K562 (cell line): ENCODE results near the gene CCL20.

ENCODE experiments used
- ASH1L ChIP-seq: fragments of 450-650 bp; IDR thresholded peaks from 2 replicates; pipeline ENCODE4 v1.6.1; 2018; ENCODE audit warnings: borderline replicate concordance, mild to moderate bottlenecking, low read depth; ENCODE audit not compliant: partially characterized antibody
- BCL6 ChIP-seq: fragments of 250-450 bp; sonication (Bioruptor Pico); IDR thresholded peaks from 2 replicates; pipeline ENCODE4 v1.4.0; 2020
- CCNT2 ChIP-seq: IDR thresholded peaks from 2 replicates; pipeline ENCODE4 v1.6.1; 2011; ENCODE audit warnings: borderline replicate concordance, low read depth, mild to moderate bottlenecking, moderate library complexity, mixed read lengths, low read length; ENCODE audit not compliant: insufficient read length; ENCODE audit errors: extremely low read depth
- CTCF ChIP-seq, 3 experiments: IDR thresholded peaks in 2 of 3; conservative IDR thresholded peaks in 1 of 3; 2 replicates each; pipeline ENCODE4 v1.5.1; 2011 to 2012; ENCODE audit warnings: low read length in 3 of 3, mild to moderate bottlenecking in 3 of 3, control low read depth in 2 of 3, improper control_type of control experiment in 1 of 3, inconsistent platforms in 1 of 3, low read depth in 1 of 3, mixed read lengths in 1 of 3, moderate library complexity in 1 of 3; ENCODE audit not compliant: insufficient read depth in 2 of 3
- GABPB1 ChIP-seq: sonication (generic); formaldehyde crosslinking; IDR thresholded peaks from 2 replicates; pipeline ENCODE4 v1.8.0; 2022; ENCODE audit warnings: mild to moderate bottlenecking, missing genetic modification reagents
- HNRNPLL ChIP-seq: fragments of 200-400 bp; formaldehyde crosslinking; IDR thresholded peaks from 2 replicates; pipeline ENCODE4 v1.6.1; 2017; ENCODE audit warnings: low read length, low read depth, mild to moderate bottlenecking; ENCODE audit not compliant: poor library complexity, severe bottlenecking
- NFIX ChIP-seq: fragments of 250-450 bp; sonication (Bioruptor Pico); IDR thresholded peaks from 2 replicates; pipeline ENCODE4 v1.4.0; 2020; ENCODE audit warnings: low read depth, mild to moderate bottlenecking, moderate library complexity
- NFRKB ChIP-seq: fragments of 450-650 bp; IDR thresholded peaks from 2 replicates; pipeline ENCODE4 v1.6.1; 2016; ENCODE audit warnings: low read depth
- PREB ChIP-seq: sonication (generic); formaldehyde crosslinking; IDR thresholded peaks from 2 replicates; pipeline ENCODE4 v1.8.1; 2023; ENCODE audit warnings: mild to moderate bottlenecking, missing genetic modification reagents
- RHOXF2B ChIP-seq: fragments of 250-450 bp; sonication (Bioruptor Pico); conservative IDR thresholded peaks from 2 replicates; pipeline ENCODE4 v1.5.1; 2021
- SAP30 ChIP-seq: fragments of 200-600 bp; sonication (generic); IDR thresholded peaks from 2 replicates; pipeline ENCODE4 v1.6.1; 2012; ENCODE audit warnings: borderline replicate concordance, low read depth, mild to moderate bottlenecking, moderate library complexity, low read length, control low read depth, inconsistent platforms; ENCODE audit not compliant: insufficient read depth, poor library complexity, severe bottlenecking
- TFAP4 ChIP-seq: sonication (generic); formaldehyde crosslinking; IDR thresholded peaks from 2 replicates; pipeline ENCODE4 v1.8.0; 2022; ENCODE audit warnings: missing genetic modification reagents, mild to moderate bottlenecking, moderate library complexity, borderline replicate concordance
- ZHX1 ChIP-seq: fragments of 150-350 bp; conservative IDR thresholded peaks from 2 replicates; pipeline ENCODE4 v1.6.1; 2014; ENCODE audit warnings: low read length
- ZNF583 ChIP-seq: fragments of 250-450 bp; sonication (Bioruptor Pico); IDR thresholded peaks from 2 replicates; pipeline ENCODE4 v1.4.0; 2020

- TF ChIP-seq CTCF (IDR thresholded peaks at IDR 0.05 in 2 of 3, conservative IDR thresholded peaks at IDR 0.05 in 1 of 3; ENCODE audit: insufficient read depth in 2 of 3, low read depth in 1 of 3, low read length in 3 of 3) (no peak), ASH1L (no peak), BCL6 (CRISPR knock-in tag) (no peak), NFRKB (no peak), NFIX (no peak), TFAP4 (no peak), GABPB1 (CRISPR knock-in tag) (no peak), ZNF583 (CRISPR knock-in tag) (no peak), ZHX1 (no peak), PREB (CRISPR knock-in tag) (no peak), SAP30 (no peak), HNRNPLL (no peak), CCNT2 (no peak), RHOXF2B (CRISPR knock-in tag) (no peak)
Observed at GRCh38 chr2:227789803-227790202, 23.8 kb upstream of the CCL20 start.
